Psoas muscle (tissue), 8 donors: Measurements from ENCODE around the gene TLL1. TPM values are rescaled to one million over a fixed set of nuclear protein-coding genes. Genes with fewer than 3 reads are reported as not detected.

Experiments used
- ATAC-seq, 4 donors: fragments of 200-7000 bp; cut with Tn5 transposase; one replicate each; pipeline ENCODE4 v1.9.1; 2020; ENCODE audit warnings: moderate library complexity in 3 of 4, mild to moderate bottlenecking in 2 of 4
- DNase-seq, 2 donors: peaks; one replicate each; pipeline ENCODE4 v3.0.0-alpha.2; 2020
- H3K27ac ChIP-seq: fragments of 200-600 bp; one replicate; pipeline ENCODE4 v1.8.0; 2022
- H3K27me3 ChIP-seq, 3 donors: fragments of 200-600 bp in 1 of 3; one replicate each; pipeline versions ENCODE4 v1.6.1 to v1.8.0; 2013 to 2022; ENCODE audit warnings: low read length in 2 of 3, mild to moderate bottlenecking in 2 of 3, moderate library complexity in 1 of 3; ENCODE audit not compliant: insufficient read depth in 3 of 3
- H3K36me3 ChIP-seq, 2 donors: fragments of 200-600 bp in 1 of 2; one replicate each; pipeline versions ENCODE4 v1.6.1 to v1.8.0; 2013 to 2022; ENCODE audit warnings: low read depth in 1 of 2, mild to moderate bottlenecking in 1 of 2, moderate library complexity in 1 of 2; ENCODE audit not compliant: insufficient read depth in 1 of 2
- H3K4me1 ChIP-seq: fragments of 200-600 bp; one replicate; pipeline ENCODE4 v1.8.0; 2022
- H3K4me3 ChIP-seq: fragments of 200-600 bp; one replicate; pipeline ENCODE4 v1.8.0; 2022; ENCODE audit warnings: mild to moderate bottlenecking
- H3K9me3 ChIP-seq: fragments of 200-600 bp; one replicate; pipeline ENCODE4 v1.8.0; 2022
- CTCF ChIP-seq: fragments of 200-600 bp; IDR thresholded peaks from one replicate; pipeline ENCODE4 v1.8.0; 2022; ENCODE audit warnings: antibody characterized with exemption
- WGBS, 3 donors: extraction: QIAGEN DNeasy Blood & Tissue Kit; methylation state at CpG; one replicate each; pipeline versions ENCODE4 v1.1.6 to v1.1.7; 2013; 5-methylcytosine and 5-hydroxymethylcytosine counted together
- intact Hi-C, 2 donors: fragments of 100-400 bp; cut with DNase I; formaldehyde crosslinking; loops; one replicate each; pipeline versions ENCODE4 v1.11.0 to v1.14.2; 2022
- polyA plus RNA-seq, 3 donors: library from polyadenylated mRNA; stranded (reverse); fragments of 200-250 nt; gene quantifications; one replicate each; pipeline ENCODE4 v1.2.3, GENCODE V29; 2013
- total RNA-seq, 4 donors: library from RNA; stranded (reverse); fragmentation: NEBNext Ultra II Directional in 2 of 4; extraction: Animal tissue kit (Norgen Biotek cat#: 25700) in 2 of 4; gene quantifications; one replicate each; pipeline versions ENCODE4 v1.2.1 to v1.2.4, GENCODE V29; 2021 to 2023
- donor health status: healthy with polysubstance abuse.
- donor health status: DM: no; HTN: no; CAD: no; lungs with moderate emphysema.
- donor health status: Bipolar disorder and iron deficiency.
- donor health status: healthy.
- donor health status: DM: yes; HTN: yes; CAD: no.
- donor health status: DM: no; HTN: no; CAD: no.
- donor health status: DM: no; HTN: no; CAD: no.
- donor health status: DM: yes; HTN: yes; CAD: no.

Gene TLL1
- total and polyA plus RNA-seq, 7 donors, result 0.23 to 0.89 (median 0.54) TPM

- H3K27me3 ChIP-seq, result no peaks in the 10 kb centered on the region
- no peak for TF ChIP-seq CTCF
- intact Hi-C loops, result no loop called here
- no peak overlapping the region for H3K27ac ChIP-seq
- ATAC-seq (no peak), DNase-seq (no peak)
- H3K9me3 ChIP-seq, result no peaks in the 10 kb centered on the region
- H3K4me3 ChIP-seq, result no peak overlapping the region
- H3K4me1 ChIP-seq, result no peaks in the 10 kb centered on the region
- no peaks in the 10 kb centered on the region for H3K36me3 ChIP-seq
- 81 to 90% (median 81%) methylated on average over 5 of the region's 5 CpGs for WGBS, 3 donors
Measured at GRCh38 chr4:165986956-165987698, 114.1 kb downstream of the TLL1 start.

DNA sequence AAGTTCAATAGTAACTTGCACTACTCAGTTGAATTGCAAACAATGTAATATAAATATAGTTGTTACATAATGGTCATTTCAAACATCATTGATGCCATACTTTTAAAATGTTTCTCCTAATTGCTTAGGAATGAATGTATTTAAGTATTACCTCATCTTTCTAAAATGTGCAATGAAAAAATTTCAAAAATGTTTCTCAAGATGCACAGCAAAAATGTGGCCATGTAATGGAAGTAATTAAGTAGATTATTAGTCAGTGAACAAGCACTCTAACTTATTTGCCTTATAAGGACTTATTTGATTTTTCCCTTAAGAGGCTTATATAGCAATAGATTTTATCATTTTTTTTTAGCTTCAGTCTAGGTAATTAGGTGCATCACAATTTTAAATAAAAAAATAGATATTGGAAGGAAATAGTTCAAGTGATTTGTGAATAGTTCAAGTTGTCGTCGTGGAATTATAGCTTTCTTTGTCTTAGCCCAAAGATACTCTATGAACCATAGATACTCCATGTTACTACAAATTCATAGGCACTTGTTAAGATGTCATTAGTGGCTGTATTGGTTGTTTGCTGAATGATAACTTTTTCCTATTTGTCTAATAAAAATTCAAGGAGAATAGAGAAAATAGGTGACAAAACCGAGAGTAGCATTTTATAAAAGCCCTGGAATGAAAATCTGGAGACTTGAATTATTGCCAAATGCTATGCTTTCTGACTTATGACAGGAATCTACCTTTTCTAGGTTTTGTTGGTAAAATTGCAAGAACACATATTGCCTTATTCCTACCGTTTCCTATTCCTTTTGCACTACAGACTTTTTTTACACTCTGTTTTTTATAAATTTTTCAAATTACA, 118.5 kb downstream of the TLL1 start:
- intact Hi-C loops, result no loop called here
- no peak overlapping the region for H3K27ac ChIP-seq
- no peak overlapping the region for H3K4me3 ChIP-seq
- DNase-seq (no peak), ATAC-seq (no peak)
- H3K9me3 ChIP-seq, result no peaks in the 10 kb centered on the region
- 59 to 79% (median 67%) methylated on average over 4 of the region's 4 CpGs for WGBS, 3 donors
- no peaks in the 10 kb centered on the region for H3K36me3 ChIP-seq
- no peak for TF ChIP-seq CTCF
- no peaks in the 10 kb centered on the region for H3K27me3 ChIP-seq
- no peaks in the 10 kb centered on the region for H3K4me1 ChIP-seq

DNA sequence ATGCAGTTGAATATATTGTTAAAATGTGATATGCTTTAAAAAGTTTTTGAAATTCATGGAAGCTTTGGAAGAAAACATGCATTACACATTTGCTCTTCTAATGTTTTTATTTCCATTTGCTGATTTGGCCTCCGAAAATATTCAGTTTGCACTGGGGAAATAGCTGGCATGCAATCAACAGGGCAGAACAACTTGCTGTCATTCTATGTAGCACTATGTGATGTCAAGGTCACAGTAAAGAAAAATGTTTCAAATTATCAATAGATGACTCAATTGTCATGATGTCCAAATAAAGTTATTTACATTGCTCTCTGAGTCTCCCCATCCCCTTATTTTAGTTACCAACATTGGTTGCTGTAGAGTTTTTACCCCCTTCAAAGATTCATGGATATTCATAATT, 119.2 kb downstream of the TLL1 start:
- Histone ChIP-seq H3K27me3 (no peaks in the 10 kb centered on the region), H3K9me3 (no peaks in the 10 kb centered on the region), H3K27ac (no peak overlapping the region), H3K4me1 (no peaks in the 10 kb centered on the region), H3K36me3 (no peaks in the 10 kb centered on the region), H3K4me3 (no peak overlapping the region)
- WGBS, 3 donors, result 46 to 53% (median 47%) methylated on average over 1 of the region's 1 CpG
- ATAC-seq (no peak), DNase-seq (no peak)
- intact Hi-C loops, result no loop called here
- TF ChIP-seq CTCF, result no peak

DNA sequence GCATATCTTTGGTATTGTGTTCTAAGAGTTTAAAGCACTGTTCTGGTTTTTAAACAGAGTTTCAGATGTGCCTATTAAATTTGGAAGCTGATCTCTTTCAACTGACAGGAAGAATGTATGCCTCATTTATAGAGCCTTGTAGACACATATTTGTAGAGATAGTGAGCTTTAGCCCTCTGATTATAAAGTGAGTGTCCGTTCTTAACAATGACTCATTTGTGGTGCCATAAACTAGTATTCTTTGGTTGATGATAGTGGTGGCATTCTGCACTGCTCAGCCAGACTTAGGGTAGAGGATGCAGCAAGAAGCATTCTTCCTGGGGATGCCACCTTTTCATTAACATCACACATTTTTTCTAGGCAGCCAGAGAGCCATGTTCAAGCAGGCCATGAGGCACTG, 121.7 kb downstream of the TLL1 start:
- 39 to 43% (median 42%) methylated on average over 1 of the region's 1 CpG for WGBS, 3 donors

More for the DNA sequence above, 121.7 kb downstream of the TLL1 start:
- ATAC-seq (no peak), DNase-seq (no peak)
- Histone ChIP-seq H3K27ac (no peak overlapping the region), H3K4me3 (no peak overlapping the region), H3K36me3 (no peaks in the 10 kb centered on the region), H3K9me3 (no peaks in the 10 kb centered on the region), H3K27me3 (no peaks in the 10 kb centered on the region), H3K4me1 (no peaks in the 10 kb centered on the region)
- no peak for TF ChIP-seq CTCF
- intact Hi-C loops, result no loop called here
